K562 (cell line): ENCODE data around the gene WDFY2.

Source experiments
- BHLHE40 ChIP-seq: IDR thresholded peaks from 2 replicates; pipeline ENCODE4 v1.6.1; 2011; ENCODE audit warnings: low read length, improper control_type of control experiment
- ELF4 ChIP-seq: fragments of 450-650 bp; formaldehyde crosslinking; IDR thresholded peaks from 2 replicates; pipeline ENCODE4 v1.4.0; 2022; ENCODE audit warnings: missing genetic modification characterization
- FOXJ3 ChIP-seq: sonication (generic); formaldehyde crosslinking; IDR thresholded peaks from 2 replicates; pipeline ENCODE4 v1.4.0; 2020; ENCODE audit warnings: mild to moderate bottlenecking, missing genetic modification reagents
- JUNB ChIP-seq: fragments of 450-650 bp; formaldehyde crosslinking; conservative IDR thresholded peaks from 2 replicates; pipeline ENCODE4 v1.4.0; 2020; ENCODE audit warnings: mild to moderate bottlenecking
- MXI1 ChIP-seq: IDR thresholded peaks from 2 replicates; pipeline ENCODE4 v1.6.1; 2011; ENCODE audit warnings: low read depth, mild to moderate bottlenecking, improper control_type of control experiment, low read length
- NR1H2 ChIP-seq: sonication (generic); formaldehyde crosslinking; IDR thresholded peaks from 2 replicates; pipeline ENCODE4 v1.4.0; 2020; ENCODE audit warnings: mild to moderate bottlenecking, missing genetic modification reagents
- RBBP5 ChIP-seq: fragments of 200-600 bp; sonication (generic); IDR thresholded peaks from 2 replicates; pipeline ENCODE4 v1.6.1; 2012; ENCODE audit warnings: borderline replicate concordance, mild to moderate bottlenecking, low read length, control low read depth, inconsistent platforms; ENCODE audit not compliant: insufficient read depth, poor library complexity, severe bottlenecking
- YBX1 ChIP-seq: fragments of 450-650 bp; IDR thresholded peaks from 2 replicates; pipeline ENCODE4 v1.7.1; 2016; ENCODE audit warnings: mild to moderate bottlenecking
- ZKSCAN1 ChIP-seq: fragments of 150-350 bp; IDR thresholded peaks from 2 replicates; pipeline ENCODE4 v1.6.1; 2016; ENCODE audit warnings: low read depth, low read length
- ZNF699 ChIP-seq: fragments of 250-450 bp; sonication (Bioruptor Pico); IDR thresholded peaks from 2 replicates; pipeline ENCODE4 v1.8.0; 2021; ENCODE audit warnings: mild to moderate bottlenecking, moderate library complexity; ENCODE audit not compliant: insufficient replicate concordance
- TF ChIP-seq, protein P1 (sequence below), 3 experiments: IDR thresholded peaks in 2 of 3; conservative IDR thresholded peaks in 1 of 3; 2 replicates each; pipeline ENCODE4 v1.5.1; 2011 to 2012; ENCODE audit warnings: low read length in 3 of 3, mild to moderate bottlenecking in 3 of 3, control low read depth in 2 of 3, improper control_type of control experiment in 1 of 3, inconsistent platforms in 1 of 3, low read depth in 1 of 3, mixed read lengths in 1 of 3, moderate library complexity in 1 of 3; ENCODE audit not compliant: insufficient read depth in 2 of 3

DNA sequence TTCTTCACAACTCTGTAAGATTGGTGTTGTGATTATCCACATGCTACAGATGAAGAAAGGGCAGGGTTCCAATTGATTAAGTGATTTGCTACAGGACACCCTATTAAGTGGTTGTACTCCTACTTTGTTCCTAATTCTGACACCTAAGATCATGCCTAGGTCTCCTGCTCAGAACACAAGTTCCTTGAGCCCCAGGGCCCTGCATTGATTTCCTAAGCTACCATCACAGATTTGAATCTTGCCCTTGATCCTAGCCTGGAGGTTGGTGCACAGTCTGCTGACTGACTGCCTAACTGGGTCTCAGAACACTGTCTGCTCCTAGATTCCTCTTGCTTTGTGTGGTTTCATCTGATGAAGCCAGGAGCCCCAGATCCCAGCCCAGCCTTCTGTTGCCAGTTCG is 19.6 kb upstream of the WDFY2 start:
- TF ChIP-seq RBBP5 (no peak), FOXJ3 (CRISPR knock-in tag) (no peak), ZNF699 (CRISPR knock-in tag) (no peak), JUNB (CRISPR knock-in tag) (no peak), YBX1 (no peak), ZKSCAN1 (no peak), BHLHE40 (no peak), ELF4 (CRISPR knock-in tag) (no peak), NR1H2 (no peak), MXI1 (no peak)
- TF ChIP-seq, protein P1, sequence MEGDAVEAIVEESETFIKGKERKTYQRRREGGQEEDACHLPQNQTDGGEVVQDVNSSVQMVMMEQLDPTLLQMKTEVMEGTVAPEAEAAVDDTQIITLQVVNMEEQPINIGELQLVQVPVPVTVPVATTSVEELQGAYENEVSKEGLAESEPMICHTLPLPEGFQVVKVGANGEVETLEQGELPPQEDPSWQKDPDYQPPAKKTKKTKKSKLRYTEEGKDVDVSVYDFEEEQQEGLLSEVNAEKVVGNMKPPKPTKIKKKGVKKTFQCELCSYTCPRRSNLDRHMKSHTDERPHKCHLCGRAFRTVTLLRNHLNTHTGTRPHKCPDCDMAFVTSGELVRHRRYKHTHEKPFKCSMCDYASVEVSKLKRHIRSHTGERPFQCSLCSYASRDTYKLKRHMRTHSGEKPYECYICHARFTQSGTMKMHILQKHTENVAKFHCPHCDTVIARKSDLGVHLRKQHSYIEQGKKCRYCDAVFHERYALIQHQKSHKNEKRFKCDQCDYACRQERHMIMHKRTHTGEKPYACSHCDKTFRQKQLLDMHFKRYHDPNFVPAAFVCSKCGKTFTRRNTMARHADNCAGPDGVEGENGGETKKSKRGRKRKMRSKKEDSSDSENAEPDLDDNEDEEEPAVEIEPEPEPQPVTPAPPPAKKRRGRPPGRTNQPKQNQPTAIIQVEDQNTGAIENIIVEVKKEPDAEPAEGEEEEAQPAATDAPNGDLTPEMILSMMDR (IDR thresholded peaks at IDR 0.05 in 2 of 3, conservative IDR thresholded peaks at IDR 0.05 in 1 of 3; ENCODE audit: insufficient read depth in 2 of 3, low read depth in 1 of 3, low read length in 3 of 3) = no peak
